Measurements from ENCODE around the gene MEDAG. TPM values are rescaled to one million over a fixed set of nuclear protein-coding genes. Genes with fewer than 3 reads are reported as not detected.
A peak's percentile ranks its signal among the peaks of the same experiment; 100 is the strongest.
"Not testable (repeated sequence)": the region's sequence is repeated elsewhere in the genome, so short reads cannot be mapped to it uniquely, and the experiment has no call there.

The MEDAG gene
- total RNA-seq, 1 donor: not detected

DNA sequence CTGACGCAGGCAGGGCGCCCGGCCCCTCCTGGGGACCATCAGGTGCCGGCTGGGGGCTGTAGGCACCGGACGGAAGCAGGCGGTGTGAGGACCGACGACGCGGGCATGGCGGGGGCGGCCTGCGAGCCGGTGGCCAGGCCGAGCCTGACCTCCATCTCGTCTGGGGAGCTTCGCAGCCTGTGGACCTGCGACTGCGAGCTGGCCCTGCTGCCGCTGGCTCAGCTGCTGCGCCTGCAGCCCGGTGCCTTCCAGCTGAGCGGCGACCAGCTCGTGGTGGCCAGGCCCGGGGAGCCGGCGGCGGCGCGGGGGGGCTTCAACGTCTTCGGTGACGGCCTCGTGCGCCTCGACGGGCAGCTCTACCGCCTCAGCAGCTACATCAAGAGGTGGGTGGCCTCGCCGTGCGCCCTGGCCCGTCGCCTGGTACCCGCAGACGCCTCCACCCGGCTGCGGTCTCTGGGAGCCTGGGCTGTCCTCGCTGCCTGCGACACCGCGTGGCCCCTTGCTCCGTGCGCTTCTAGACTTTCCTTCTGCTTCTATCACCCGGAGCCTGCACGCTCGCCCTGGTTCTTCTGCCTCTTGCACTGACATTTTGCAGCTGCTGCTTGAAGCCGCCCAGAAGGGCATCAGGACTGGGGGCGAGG is 460 bp downstream of the MEDAG start:
- peak in 2 of 3 donors; percentile 43 to 56 for DNase-seq (ENCODE audit: low read depth in 2 of 3, low spot score in 2 of 3)

DNA sequence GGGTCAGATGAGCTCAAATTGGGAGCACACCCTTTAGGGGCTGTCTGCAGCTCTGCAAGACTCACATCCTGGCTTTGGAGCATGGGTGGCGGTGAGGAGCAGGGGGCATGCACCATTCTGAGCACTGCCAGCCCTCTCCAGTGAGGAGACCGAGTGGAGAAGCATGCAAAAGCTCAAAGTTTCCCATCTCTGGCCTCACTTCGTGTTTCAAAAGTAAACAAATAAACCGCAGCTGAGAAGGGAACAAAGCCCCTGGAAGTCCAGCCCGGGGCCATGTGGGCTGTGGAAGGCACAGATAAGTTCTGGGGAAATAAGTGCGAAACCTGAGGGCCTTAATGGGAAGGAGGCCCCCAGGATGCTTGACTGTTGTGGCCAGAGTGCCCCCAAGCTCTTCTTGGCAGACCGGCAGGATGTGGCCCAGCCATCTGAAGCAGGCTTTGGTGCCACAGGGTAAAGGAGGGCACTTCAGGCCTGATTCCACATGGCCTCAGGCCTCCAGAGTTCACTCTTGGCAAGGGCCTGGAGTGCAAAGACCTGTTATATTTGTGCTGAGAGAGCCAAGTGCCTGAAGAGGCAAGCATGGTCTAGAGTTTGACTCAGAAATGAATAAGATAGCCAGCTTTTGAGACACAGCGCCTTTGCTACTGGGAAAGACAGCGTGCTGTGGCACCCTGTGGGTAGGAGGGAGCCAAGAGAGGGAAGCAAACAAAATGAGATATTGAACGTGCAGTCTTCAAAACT is 1.2 kb downstream of the MEDAG start:
- peak in 1 of 3 donors; percentile 14 for DNase-seq (ENCODE audit: low read depth in 2 of 3, low spot score in 2 of 3)

DNA sequence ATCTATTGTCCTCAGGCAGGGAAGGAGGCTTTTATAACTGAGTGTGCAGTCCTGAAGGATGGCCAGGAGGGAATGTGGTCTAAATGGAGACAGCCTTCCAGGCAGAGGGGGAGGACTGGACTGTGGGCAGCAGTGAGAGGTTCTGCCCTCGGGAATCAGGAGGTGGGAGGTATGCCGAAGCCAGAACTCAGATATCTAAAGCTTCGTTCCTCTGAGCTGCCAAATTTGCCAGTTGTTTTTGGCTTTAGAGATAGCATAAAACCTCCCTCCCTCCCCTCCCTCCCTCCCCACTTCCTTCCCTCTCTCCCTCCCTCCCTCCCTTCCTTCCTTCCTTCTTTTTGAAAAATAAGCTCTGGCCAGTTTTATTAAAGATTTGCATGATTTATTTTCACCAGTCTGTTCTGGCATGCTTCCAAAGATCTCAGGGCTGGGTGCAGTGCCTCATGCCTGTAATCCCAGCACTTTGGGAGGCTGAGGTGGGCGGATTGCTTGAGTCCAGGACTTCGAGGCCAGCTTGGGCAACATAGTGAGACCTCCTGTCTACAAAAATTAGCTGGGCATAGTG is 2.4 kb downstream of the MEDAG start:
- DNase-seq (ENCODE audit: low read depth in 2 of 3, low spot score in 2 of 3): peak in 1 of 3 donors; percentile 11

DNA sequence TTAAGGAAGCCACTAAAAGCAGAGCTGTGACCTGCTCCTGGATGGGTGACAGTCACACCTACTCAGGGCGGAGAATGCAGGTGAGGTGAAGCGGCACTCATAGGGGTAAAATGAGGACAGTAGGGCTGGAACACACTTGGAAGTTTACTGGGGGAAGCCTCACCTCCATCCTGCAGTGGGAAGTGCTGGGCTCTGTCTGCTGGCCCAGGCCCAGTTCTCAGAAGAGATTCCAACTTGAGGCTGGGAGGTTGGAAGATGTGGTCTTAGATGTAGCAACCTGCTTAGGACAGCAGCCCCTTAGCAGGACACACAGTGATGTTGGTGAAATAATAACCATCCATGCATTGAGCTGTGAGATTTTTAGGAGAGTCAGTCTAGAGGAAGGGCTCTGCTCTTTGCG is 4.6 kb downstream of the MEDAG start:
- no peak for DNase-seq (ENCODE audit: low read depth in 2 of 3, low spot score in 2 of 3)

DNA sequence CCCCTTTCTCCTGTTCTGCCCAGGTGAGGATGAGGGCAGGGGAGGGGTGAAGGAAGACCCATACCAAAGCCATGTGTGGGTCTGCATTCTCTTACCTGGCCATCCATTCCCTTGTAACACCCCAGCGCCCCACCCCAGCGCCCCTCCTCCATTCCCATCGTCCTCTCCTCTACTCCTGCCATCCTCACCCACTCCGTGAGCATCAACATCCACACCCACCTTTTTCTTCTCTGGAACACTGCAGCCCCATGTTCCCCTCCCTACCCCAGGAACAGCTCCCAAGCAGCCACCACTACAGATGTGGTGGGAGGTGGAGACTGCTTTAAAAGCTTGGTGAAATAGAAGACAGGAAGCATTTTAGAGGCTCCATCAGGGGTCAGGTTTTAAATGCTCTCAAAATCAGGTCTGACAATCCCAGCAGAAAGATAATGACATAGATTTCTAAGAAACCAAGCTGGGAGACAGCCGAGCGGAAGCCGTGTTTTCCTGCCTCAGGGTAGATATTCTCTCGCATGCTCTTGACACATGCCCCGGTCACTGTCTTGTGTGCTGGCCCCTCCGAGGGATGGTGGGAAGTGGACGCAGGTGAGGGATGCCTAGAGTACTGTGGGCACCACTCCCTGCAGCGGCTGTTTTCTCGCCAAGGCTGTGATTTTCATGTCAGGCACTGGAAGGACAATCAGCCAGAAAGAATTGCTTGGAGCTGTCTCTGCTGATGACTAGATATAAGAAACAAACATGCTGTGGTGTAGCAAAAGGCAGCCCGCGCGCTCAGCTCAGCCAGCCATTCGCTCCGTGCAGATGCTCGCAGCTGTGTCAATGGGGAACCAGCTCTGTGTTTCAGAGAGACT is 9.8 kb downstream of the MEDAG start:
- DNase-seq (ENCODE audit: low read depth in 2 of 3, low spot score in 2 of 3): no peak

DNA sequence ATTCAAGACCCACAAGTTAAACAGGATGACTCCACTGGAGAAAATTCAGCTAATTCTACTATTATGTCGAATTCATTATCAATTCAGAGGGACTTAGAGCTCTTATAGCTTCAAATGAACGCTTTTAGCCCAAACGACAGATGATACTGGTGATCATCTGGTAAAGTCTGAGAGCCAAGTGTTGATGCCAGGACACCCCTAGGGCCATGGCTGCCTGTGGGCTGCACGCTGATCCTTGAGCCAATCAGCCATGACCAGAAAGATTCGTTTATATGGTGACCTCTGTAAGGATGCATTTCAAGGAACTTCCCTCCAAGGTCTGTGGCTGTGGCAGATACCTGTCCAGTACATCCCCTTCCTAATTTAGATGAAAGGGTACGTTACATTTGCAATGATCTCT is 10.9 kb downstream of the MEDAG start:
- no peak for DNase-seq (ENCODE audit: low read depth in 2 of 3, low spot score in 2 of 3)

DNA sequence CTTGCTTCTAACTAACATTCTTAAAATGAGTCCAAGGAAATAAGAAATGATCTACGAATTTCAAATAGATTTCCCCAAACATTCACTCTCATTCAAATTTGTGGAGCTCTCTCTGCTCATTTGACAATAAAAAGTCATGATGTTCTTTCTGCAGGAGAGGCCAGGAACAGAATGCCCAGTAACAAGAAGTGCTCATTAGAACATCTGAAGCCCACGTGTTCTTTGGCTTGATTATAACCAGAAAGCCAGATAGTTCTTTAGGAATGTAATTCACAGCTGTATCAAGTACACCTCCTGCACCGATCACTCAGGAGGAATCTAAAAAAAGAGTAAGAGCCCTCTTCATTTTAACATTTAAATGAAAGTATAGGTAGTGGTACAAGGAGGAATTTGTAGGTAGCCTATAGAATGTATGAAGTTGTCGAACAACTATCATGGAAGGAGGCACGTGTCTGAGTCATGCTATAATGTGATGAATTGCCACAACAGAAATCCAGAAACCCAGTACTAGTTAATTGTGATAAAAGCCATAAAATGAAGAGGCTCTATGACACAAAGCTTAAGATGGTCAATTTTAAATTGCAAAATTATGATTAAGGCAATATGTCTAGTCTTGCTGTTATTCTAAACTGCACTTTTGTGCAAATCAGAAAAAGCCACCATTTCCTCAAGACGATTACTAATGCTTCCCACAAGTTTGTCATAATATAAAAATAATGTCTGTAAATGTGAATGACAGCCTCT is 12.8 kb downstream of the MEDAG start:
- DNase-seq (ENCODE audit: low read depth in 2 of 3, low spot score in 2 of 3): no peak

DNA sequence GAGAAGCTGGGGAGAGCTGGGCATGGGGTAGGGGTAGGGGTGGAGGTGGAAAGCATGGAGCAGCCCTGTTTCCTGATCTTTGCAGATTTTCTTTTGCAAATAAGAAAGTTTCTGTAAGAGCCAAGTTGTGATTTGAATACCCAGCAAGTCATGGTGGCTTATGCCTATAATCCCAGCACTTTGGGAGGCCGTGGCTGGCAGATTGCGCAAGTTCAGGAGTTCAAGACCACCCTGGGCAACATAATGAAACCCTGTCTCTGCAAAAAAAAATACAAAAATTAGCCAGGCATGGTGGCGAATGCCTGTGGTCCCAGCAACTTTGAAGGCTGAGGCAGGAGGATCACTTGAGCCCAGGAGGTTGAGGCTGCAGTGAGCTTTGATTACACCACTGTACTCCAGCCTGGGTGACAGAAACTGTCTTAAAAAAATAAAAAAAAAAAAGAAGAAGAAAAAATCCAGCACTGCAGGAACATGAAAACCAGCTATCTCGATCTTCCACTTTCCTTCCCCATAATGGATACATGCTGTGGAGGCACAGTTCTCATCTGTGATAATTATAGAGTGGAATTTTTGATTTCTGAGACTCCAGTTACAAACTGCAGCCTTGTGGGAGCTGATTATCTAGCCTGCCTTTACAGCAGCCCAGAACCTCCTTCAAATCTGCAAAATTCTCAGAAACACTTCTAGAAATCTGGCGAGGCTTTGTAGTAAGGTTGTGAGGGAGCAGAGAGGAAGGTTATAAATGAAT is 14.3 kb downstream of the MEDAG start:
- DNase-seq (ENCODE audit: low read depth in 2 of 3, low spot score in 2 of 3): no peak

DNA sequence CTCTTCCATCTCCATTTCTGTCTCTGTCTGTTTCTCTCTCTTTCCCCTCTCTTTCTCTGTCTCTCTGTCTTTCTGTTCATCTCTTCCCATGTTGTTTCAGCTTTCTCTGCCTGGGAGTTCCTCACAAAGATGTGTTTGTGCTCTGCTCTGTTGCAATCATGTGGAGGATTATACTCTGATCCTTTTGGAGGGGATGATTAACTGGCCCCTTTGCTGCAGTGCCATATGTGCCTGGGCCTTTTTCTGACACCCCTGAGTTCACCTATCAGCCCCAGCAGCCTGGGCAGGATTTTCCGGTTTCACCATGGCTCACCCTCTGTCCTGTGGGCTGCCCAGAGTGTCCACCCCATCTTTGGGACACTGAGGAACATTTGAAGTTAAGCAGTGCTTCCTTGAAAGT is 17.3 kb downstream of the MEDAG start:
- DNase-seq (ENCODE audit: low read depth in 2 of 3, low spot score in 2 of 3): no peak

DNA sequence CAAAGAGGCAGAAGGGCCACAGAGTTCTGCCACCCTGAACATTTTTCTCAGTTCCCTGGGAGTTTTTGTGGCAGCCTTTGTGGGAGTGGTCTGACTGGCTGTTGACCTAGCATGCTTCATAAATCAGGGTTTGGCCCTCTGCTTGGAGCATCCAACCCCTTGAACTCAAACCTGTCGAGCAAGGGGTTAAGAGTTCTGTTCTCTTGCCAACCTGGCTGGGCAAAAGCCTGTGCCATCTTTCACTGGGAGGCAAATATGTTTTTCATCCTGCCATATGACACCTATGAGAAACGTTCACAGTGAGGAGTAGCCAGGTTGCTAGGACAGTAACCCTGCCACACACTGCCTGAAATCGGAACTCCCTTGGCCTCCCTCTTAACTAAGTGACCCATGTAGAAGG is 18.6 kb downstream of the MEDAG start:
- DNase-seq (ENCODE audit: low read depth in 2 of 3, low spot score in 2 of 3): no peak

DNA sequence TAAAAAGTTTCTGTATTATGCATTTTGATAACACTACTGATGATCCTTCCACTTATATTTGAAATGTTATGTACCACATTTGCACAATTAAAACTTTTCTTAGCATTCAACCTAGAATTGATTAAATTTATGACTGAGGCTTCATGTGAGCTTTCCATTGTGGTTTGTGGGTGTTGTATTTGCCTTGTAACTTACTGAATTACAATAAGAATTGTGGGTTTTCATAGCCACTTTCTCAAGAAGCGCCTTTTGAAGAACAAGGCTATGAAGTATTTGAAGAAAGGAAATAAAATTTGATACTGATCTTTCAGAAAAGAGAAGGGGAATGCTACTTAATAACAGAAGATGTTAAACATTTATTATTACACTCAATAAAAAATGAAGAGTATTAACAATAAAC is 19.4 kb downstream of the MEDAG start:
- no peak for DNase-seq (ENCODE audit: low read depth in 2 of 3, low spot score in 2 of 3)

DNA sequence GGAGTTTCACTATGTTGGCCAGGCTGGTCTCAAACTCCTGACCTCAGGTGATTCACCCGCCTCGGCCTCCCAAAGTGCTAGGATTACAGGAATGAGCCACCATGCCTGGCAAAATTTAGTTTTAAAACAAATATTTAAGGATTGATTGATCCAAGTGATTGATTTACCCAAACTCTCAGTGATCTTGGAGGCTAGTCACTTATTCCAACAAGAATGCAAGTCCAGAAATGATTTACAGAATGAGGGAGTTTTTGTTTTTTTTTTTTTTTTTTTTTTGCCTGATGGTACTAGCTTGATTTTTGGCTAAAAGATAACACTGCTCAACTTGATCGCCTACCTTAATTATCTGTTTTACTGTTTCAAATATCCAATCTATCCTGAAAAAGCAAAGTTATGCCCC is 20.7 kb downstream of the MEDAG start:
- no peak for DNase-seq (ENCODE audit: low read depth in 2 of 3, low spot score in 2 of 3)

DNA sequence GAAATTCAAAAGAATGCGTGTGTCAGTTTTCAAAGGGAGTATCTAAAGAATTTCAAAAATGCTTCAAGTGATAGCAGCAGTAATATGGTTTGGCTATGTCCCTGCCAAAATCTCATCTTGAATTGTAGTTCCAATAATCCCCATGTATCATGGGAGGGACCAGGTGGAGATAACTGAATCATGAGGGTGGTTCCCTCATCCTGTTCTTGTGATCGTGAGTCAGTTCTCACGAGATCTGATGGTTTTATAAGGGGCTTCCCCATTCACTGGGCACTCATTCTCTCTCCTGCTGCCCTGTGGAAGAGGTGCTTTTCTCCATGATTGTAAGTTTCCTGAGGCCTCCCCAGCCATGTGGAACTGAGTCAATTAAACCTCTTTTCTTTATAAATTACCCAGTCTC is 21.1 kb downstream of the MEDAG start:
- not testable (repeated sequence) for DNase-seq (ENCODE audit: low read depth in 2 of 3, low spot score in 2 of 3)

DNA sequence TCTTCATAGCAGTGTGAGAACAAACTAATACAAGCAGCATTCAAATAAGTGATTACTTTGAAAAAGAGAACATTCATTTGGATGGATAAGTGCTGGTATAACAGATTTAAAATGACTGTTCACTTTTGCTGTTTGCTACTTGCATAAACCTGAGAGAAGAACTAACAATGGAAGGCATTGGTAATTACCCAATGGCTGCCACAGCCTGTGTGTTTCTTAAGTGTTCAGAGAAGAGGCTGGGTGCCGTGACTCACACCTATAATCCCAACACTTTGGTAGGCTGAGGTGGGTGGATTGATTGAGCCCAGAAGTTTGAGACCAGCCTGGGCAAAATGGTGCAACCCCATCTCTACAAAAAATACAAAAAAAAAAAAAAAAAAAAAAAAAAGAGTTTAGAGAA is 21.5 kb downstream of the MEDAG start:
- DNase-seq (ENCODE audit: low read depth in 2 of 3, low spot score in 2 of 3): no peak

DNA sequence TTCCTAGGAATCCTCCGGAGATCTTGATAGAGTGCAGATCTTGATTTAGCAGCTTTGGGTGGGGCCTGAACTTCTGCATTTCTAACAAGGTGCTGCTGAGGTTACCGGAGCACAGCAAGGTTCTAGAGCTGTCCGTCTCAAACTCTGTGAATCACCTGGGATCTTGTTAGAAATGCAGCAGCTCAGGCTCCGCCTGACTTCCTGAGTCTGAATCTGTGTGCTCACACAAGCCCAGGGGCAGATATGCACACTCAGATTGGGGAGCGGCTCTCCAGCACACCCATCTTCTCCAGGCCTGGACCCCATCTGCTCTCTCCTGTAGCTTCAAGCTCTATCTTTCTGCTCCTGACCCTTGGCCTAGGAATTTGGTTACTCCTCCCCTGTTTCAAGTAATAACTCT is 22.9 kb downstream of the MEDAG start:
- DNase-seq (ENCODE audit: low read depth in 2 of 3, low spot score in 2 of 3): no peak

DNA sequence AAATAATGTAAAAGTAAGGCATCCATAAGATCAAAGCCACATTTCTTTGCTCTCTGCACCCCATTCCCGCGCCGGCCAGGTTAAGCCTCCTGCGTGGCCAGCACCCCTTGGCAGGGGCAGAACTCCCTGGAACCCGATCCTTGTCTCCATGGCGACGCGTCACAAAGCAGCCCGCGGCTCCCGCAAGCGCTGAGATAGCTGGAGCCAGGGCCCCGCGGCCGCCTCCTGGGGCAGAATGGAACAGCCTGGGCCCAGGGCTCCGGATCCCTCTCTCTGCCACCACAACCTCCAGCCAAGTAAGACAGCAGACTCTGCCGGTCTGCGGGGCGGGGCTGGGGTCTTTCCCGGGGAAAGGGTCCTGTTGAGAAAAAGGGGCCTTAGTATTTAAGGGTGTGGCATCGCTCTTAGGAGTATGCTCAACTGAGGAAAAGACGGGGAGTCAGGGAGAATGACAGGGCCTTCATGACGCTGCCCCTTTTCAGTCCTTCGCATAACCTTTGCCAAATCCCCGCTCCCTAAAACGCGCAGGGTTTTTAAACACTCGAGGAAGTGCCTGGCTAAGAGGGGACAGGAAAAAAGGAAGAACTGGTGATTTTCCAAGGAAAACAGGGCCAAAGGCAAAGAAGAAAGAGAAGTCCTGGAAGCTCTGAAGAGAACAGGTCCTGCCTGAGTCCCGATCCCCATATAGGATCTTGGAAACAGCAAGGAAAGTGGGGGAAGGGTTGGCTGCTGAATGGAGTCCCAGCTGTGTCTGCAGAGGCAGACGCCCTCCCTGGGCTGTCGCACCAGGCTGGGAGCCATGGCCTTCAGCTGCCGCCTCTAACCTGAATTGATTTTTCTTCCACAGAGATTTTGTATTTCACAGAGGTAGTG is 26.6 kb downstream of the MEDAG start, which contains the start of gene TEX26:
Gene TEX26, plus strand, starts transcription at position 176 of the 873 bp plus-strand sequence. Its CDS starts 60 bp downstream, at position 236.
- DNase-seq (ENCODE audit: low read depth in 2 of 3, low spot score in 2 of 3): no peak

DNA sequence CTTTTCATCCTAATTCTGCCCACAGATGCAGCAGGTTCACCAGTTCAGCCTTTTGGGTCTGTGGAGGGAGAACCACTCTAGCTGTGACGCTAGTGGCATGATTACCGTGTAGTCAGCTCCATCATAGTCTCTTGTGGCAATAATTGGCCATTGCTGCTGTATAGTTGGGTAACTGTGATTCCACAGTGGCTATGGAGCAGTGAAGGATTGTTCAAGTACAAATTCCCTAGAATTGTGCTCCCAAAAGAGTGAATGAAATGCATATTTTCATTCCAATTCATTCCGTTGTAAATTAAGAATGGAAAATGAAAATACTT is 27.2 kb downstream of the MEDAG start:
- no peak for DNase-seq (ENCODE audit: low read depth in 2 of 3, low spot score in 2 of 3)

DNA sequence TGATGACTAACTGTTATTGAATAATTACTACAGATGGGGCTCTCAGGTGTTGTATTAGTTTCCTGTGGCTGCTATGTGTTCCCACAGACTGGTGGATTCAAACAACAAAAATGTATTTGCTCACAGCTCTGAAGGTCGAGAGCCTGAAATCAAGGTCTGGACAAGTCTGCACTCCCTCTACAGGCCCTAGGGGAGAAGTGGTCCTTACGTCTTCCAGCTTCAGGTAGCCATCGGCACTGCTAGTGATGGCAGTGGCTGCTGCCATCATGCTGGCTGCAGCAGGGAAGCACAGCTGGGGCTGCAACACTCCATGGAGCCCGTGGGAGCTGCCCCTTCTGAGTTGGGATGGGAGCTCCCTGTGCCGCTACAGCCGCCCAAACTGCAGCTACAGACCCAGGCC is 28.3 kb downstream of the MEDAG start:
- no peak for DNase-seq (ENCODE audit: low read depth in 2 of 3, low spot score in 2 of 3)

DNA sequence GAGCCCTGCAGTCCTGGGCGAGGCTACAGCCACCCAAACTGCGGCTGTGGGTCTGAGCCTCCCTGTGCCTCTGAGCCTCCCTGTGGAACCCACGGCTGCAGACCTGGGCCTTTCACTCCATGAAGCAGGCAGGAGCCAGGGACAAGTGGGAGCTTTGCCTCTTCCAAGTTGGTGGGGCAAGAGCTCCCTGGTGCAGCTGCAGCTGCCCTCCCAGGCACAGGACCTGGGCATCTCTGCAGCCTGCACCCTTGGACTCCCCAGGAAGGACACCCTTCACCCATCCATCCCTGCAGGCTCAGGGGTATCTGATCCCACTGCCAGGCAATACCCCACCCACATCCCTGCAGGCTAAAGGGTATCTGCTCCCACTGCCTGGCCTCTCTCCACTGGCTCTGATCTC is 28.7 kb downstream of the MEDAG start:
- no peak for DNase-seq (ENCODE audit: low read depth in 2 of 3, low spot score in 2 of 3)
